Fibroblast of villous mesenchyme (primary cell): ENCODE data around the gene CCDC30. TPM values are rescaled to one million over a fixed set of nuclear protein-coding genes. Genes with fewer than 3 reads are reported as not detected.

Source experiments
- DNase-seq: peaks from one replicate; pipeline ENCODE4 v3.0.0-alpha.2; 2010; ENCODE audit warnings: low read depth
- H3K4me3 ChIP-seq: 2 replicates; pipeline ENCODE4 v1.5.1; 2011; ENCODE audit warnings: low read depth, mild to moderate bottlenecking, low read length
- CTCF ChIP-seq: IDR thresholded peaks from 2 replicates; pipeline ENCODE4 v1.5.1; 2012; ENCODE audit warnings: low read depth, mild to moderate bottlenecking, low read length; ENCODE audit not compliant: insufficient read depth
- total RNA-seq: library from RNA; depleted of rRNA; stranded (reverse); fragments of >200 nt; gene quantifications from 2 replicates; pipeline ENCODE4 v1.2.3, GENCODE V29; 2012

Gene CCDC30
- total RNA-seq, 1 donor = 0.86 TPM

GRCh38 chr1:42431514-42431913 is 31.6 kb upstream of the CCDC30 start:
- DNase-seq = no peak
- H3K4me3 ChIP-seq = no peak overlapping the region
- TF ChIP-seq CTCF = no peak

DNA sequence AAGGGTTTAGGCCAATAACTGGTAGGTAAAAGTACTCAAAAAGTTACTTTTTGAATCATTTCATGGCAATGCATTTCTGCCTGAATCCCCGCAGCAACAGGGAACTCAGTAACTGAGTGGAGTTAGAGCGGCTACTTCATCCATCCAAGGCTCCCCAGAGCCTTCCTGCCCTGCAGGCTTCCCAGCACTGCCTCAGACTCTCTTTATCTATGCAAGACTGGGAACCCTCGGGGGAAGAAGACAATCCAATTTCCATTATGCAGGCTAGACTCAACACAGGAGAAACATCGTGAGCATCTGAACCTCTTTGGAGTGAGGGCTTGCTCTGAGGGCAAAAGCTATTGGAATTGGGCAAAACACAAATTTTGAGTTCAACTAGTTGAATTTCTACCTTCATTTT is 30.4 kb upstream of the CCDC30 start:
- no peak for TF ChIP-seq CTCF
- DNase-seq = no peak
- H3K4me3 ChIP-seq = no peak overlapping the region

GRCh38 chr1:42433369-42433768 is 29.7 kb upstream of the CCDC30 start:
- H3K4me3 ChIP-seq = no peak overlapping the region
- TF ChIP-seq CTCF = no peak
- DNase-seq = peak; percentile 54

- no peak for DNase-seq
- H3K4me3 ChIP-seq = no peak overlapping the region
- TF ChIP-seq CTCF = no peak
Observed at GRCh38 chr1:42434340-42434739, 28.7 kb upstream of the CCDC30 start.

- no peak for TF ChIP-seq CTCF
- DNase-seq = peak; percentile 6
- H3K4me3 ChIP-seq = no peak overlapping the region
Observed at GRCh38 chr1:42439940-42440339, 23.1 kb upstream of the CCDC30 start.

DNA sequence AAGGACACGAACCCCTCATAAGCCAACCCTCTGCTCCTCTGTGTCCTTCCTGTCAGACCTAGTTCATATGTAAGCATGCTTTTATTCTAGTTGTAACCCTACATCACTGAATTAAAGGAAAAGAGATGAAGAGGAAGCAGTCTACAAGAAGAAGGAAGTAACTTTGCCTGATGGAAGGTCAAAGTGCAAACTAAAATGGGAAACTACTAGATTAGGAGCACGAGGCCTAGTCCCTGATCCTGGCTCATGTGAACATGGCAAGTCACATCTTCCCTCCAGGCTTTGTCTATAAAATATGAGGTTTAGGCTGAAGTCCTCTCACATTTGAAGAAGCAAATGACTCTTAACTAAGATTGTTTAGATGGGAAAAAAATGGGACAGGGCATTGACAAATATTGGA is 20.4 kb upstream of the CCDC30 start:
- no peak for TF ChIP-seq CTCF
- H3K4me3 ChIP-seq = no peak overlapping the region
- no peak for DNase-seq

- no peak for DNase-seq
- no peak for TF ChIP-seq CTCF
- H3K4me3 ChIP-seq = no peak overlapping the region
Observed at GRCh38 chr1:42449256-42449655, 13.8 kb upstream of the CCDC30 start.
